ENCODE measurements around the gene UTP14C. TPM values are rescaled to one million over a fixed set of nuclear protein-coding genes. Genes with fewer than 3 reads are reported as not detected.

UTP14C gene
- total and polyA plus RNA-seq, 2 donors (not counting 1 experiment from before 2014, with no cell fraction given) = 1.9 to 14.9 TPM

DNA sequence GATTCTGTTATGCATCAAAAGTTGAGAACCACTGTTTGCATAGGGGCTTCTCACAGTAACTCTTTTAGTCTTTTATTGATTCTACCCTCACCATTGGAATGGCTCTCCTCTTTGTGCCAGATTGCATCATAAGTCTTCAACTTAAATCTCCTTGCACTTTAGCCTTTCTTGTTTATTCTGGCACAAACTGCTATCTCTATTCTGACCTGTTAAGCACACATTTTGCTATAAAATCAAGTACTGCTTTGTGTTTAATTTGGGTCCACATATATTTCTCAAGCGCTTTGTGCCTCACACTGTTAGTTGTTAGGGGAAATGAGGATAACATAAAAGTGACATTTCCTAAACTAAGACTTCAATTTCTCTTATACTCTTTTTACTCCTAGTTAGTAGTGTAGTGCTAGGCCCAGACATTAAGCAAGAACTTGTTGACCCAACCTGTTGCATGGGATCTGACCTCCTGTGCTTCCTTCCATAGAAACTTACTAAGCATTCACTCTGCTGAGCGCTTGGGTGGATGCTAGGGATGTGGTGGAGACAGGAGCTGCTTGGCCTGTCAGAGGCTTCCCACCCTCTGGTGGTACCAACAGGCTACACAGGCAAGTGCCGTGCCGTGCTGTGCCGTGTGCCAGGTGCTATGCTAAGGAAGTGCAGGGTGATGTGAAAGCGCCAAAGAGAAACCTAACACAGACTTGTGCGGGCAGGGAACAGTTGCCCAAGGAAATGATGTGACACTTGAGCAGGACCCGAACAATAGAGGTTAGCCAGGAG, 1.2 kb downstream of the UTP14C start:
- ATAC-seq (ENCODE audit: low read depth) = no peak
- no peak overlapping the region for H3K27ac Mint-ChIP-seq
- H3K79me2 ChIP-seq (ENCODE audit: control insufficient read depth, insufficient read depth, low read length) = peaks cover 35% of the 10 kb centered on the region
- peaks cover 18% of the 10 kb centered on the region for H4K20me1 ChIP-seq (ENCODE audit: control insufficient read depth, insufficient read depth, low read length, poor library complexity, severe bottlenecking)
- no peak for TF ChIP-seq EZH2 (IDR thresholded peaks at IDR 0.05; ENCODE audit: borderline replicate concordance, insufficient read depth, low read depth, low read length, poor library complexity, severe bottlenecking)
- TF ChIP-seq, protein P1, sequence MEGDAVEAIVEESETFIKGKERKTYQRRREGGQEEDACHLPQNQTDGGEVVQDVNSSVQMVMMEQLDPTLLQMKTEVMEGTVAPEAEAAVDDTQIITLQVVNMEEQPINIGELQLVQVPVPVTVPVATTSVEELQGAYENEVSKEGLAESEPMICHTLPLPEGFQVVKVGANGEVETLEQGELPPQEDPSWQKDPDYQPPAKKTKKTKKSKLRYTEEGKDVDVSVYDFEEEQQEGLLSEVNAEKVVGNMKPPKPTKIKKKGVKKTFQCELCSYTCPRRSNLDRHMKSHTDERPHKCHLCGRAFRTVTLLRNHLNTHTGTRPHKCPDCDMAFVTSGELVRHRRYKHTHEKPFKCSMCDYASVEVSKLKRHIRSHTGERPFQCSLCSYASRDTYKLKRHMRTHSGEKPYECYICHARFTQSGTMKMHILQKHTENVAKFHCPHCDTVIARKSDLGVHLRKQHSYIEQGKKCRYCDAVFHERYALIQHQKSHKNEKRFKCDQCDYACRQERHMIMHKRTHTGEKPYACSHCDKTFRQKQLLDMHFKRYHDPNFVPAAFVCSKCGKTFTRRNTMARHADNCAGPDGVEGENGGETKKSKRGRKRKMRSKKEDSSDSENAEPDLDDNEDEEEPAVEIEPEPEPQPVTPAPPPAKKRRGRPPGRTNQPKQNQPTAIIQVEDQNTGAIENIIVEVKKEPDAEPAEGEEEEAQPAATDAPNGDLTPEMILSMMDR (IDR thresholded peaks at IDR 0.05) = no peak
- peaks cover 13% of the 10 kb centered on the region for H3K4me1 Mint-ChIP-seq
- POLR2A ChIA-PET = no interaction called here
- intact Hi-C loops (cut with micrococcal nuclease) = no loop called here
- H3K4me1 ChIP-seq (ENCODE audit: control insufficient read depth in 2 of 2, insufficient read depth in 2 of 2, low read length in 2 of 2) = no peaks in the 10 kb centered on the region
- no peaks in the 10 kb centered on the region for H3K9me3 ChIP-seq (ENCODE audit: control extremely low read depth in 1 of 3, control insufficient read depth in 2 of 3, insufficient read depth in 1 of 3, low read length in 2 of 3)
- H3K27me3 Mint-ChIP-seq = no peaks in the 10 kb centered on the region
- H3K9me3 Mint-ChIP-seq (ENCODE audit: insufficient read depth) = no peaks in the 10 kb centered on the region
- no peak overlapping the region for H2AFZ ChIP-seq (ENCODE audit: insufficient read depth, low read depth, low read length, poor library complexity, severe bottlenecking)
- no peaks in the 10 kb centered on the region for H3K27me3 ChIP-seq (replicated peaks in 1 of 4; ENCODE audit: control extremely low read depth in 1 of 4, control insufficient read depth in 3 of 4, insufficient read depth in 4 of 4, low read length in 3 of 4)
- no peak overlapping the region for H3K27ac ChIP-seq (ENCODE audit: low read length in 2 of 2)
- H3K9ac ChIP-seq (ENCODE audit: low read length) = no peak overlapping the region
- CTCF ChIA-PET = no interaction called here
- DNase-seq = no peak
- no peak overlapping the region for H3K4me3 ChIP-seq (ENCODE audit: control extremely low read depth in 1 of 5, extremely low read depth in 1 of 5, insufficient read depth in 1 of 5, low read depth in 2 of 5, low read length in 4 of 5)
- H3K4me3 Mint-ChIP-seq = no peak overlapping the region
- peaks cover 3 to 54% of the 10 kb centered on the region in 2 experiments for H3K36me3 ChIP-seq (replicated peaks in 1 of 2; ENCODE audit: control extremely low read depth in 1 of 2, control insufficient read depth in 1 of 2, extremely low read depth in 1 of 2, insufficient read depth in 2 of 2, low read length in 1 of 2)
- 98% methylated on average over 6 of the region's 8 CpGs for WGBS (ENCODE audit: insufficient coverage)
- H3K4me2 ChIP-seq (replicated peaks; ENCODE audit: low read depth, low read length, poor library complexity, severe bottlenecking) = no peak overlapping the region

DNA sequence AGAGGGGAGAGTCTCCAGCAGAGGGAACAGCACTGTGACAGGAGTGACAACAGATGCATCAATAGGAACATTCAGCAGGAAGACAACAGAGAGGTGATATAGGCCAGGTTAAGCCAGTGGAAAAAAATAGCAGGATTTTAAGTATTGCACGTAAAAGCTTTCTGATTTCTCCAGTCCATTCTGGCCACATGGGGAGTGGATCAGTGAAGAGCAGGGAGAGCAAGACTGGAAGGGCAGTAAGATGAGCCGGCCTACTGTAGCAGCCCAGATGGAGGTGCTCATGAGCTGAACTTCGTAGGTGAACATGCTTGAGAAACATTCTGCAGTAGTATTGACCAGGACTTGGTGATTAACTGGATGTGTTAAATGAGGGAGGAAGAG, 1.7 kb downstream of the UTP14C start:
- Histone ChIP-seq H3K27me3 (replicated peaks in 1 of 4; ENCODE audit: control extremely low read depth in 1 of 4, control insufficient read depth in 3 of 4, insufficient read depth in 4 of 4, low read length in 3 of 4) (no peaks in the 10 kb centered on the region), H4K20me1 (ENCODE audit: control insufficient read depth, insufficient read depth, low read length, poor library complexity, severe bottlenecking) (peaks cover 18% of the 10 kb centered on the region), H3K79me2 (ENCODE audit: control insufficient read depth, insufficient read depth, low read length) (peaks cover 35% of the 10 kb centered on the region), H3K4me3 (ENCODE audit: control extremely low read depth in 1 of 5, extremely low read depth in 1 of 5, insufficient read depth in 1 of 5, low read depth in 2 of 5, low read length in 4 of 5) (no peak overlapping the region), H2AFZ (ENCODE audit: insufficient read depth, low read depth, low read length, poor library complexity, severe bottlenecking) (no peak overlapping the region), H3K36me3 (replicated peaks in 1 of 2; ENCODE audit: control extremely low read depth in 1 of 2, control insufficient read depth in 1 of 2, extremely low read depth in 1 of 2, insufficient read depth in 2 of 2, low read length in 1 of 2) (peaks cover 3 to 48% of the 10 kb centered on the region in 2 experiments), H3K4me2 (replicated peaks; ENCODE audit: low read depth, low read length, poor library complexity, severe bottlenecking) (no peak overlapping the region), H3K4me1 (ENCODE audit: control insufficient read depth in 2 of 2, insufficient read depth in 2 of 2, low read length in 2 of 2) (no peaks in the 10 kb centered on the region), H3K9me3 (ENCODE audit: control extremely low read depth in 1 of 3, control insufficient read depth in 2 of 3, insufficient read depth in 1 of 3, low read length in 2 of 3) (no peaks in the 10 kb centered on the region), H3K27ac (ENCODE audit: low read length in 2 of 2) (no peak overlapping the region), H3K9ac (ENCODE audit: low read length) (no peak overlapping the region)
- no peak overlapping the region for H3K27ac Mint-ChIP-seq
- ChIA-PET POLR2A (no interaction called here), CTCF (no interaction called here)
- WGBS (ENCODE audit: insufficient coverage) = 97% methylated on average over 3 of the region's 3 CpGs
- TF ChIP-seq EZH2 (IDR thresholded peaks at IDR 0.05; ENCODE audit: borderline replicate concordance, insufficient read depth, low read depth, low read length, poor library complexity, severe bottlenecking) = no peak
- TF ChIP-seq, protein P1 (IDR thresholded peaks at IDR 0.05) = no peak
- no peak overlapping the region for H3K4me3 Mint-ChIP-seq
- H3K4me1 Mint-ChIP-seq = peaks cover 13% of the 10 kb centered on the region
- ATAC-seq (ENCODE audit: low read depth) (no peak), DNase-seq (no peak)
- no peaks in the 10 kb centered on the region for H3K27me3 Mint-ChIP-seq
- H3K9me3 Mint-ChIP-seq (ENCODE audit: insufficient read depth) = no peaks in the 10 kb centered on the region
- intact Hi-C loops (cut with micrococcal nuclease) = no loop called here
